Body of pancreas (tissue), 4 donors: ENCODE results near the gene FGF14. TPM values are rescaled to one million over a fixed set of nuclear protein-coding genes. Genes with fewer than 3 reads are reported as not detected.

Experiments used
- ATAC-seq: fragments of 150-250 bp; one replicate; pipeline ENCODE4 v1.9.1; 2016
- DNase-seq, 4 donors: peaks; one replicate each; pipeline ENCODE4 v3.0.0-alpha.2; 2019
- H3K27ac ChIP-seq, 4 donors: fragments of 200-600 bp; sonication (generic); 1 replicate in 3 of 4; 2 replicates in 1 of 4; pipeline versions ENCODE4 v1.5.1 to v1.6.1; 2016 to 2019; ENCODE audit warnings: mild to moderate bottlenecking in 1 of 4, mixed read lengths in 1 of 4, moderate library complexity in 1 of 4
- H3K27me3 ChIP-seq, 2 donors: fragments of 200-600 bp; sonication (generic); one replicate each; pipeline ENCODE4 v1.6.0; 2016; ENCODE audit warnings: mild to moderate bottlenecking in 1 of 2
- H3K36me3 ChIP-seq, 2 donors: fragments of 200-600 bp; sonication (generic); replicated peaks in 1 of 2; 2 replicates each; pipeline ENCODE4 v1.5.1; 2016; ENCODE audit warnings: low read depth in 2 of 2; ENCODE audit not compliant: insufficient read depth in 1 of 2
- H3K4me1 ChIP-seq: fragments of 200-600 bp; sonication (generic); one replicate; pipeline ENCODE4 v1.6.0; 2016
- H3K4me3 ChIP-seq, 2 donors: fragments of 200-600 bp; sonication (generic); 1 replicate in 1 of 2; 2 replicates in 1 of 2; pipeline ENCODE4 v1.5.1; 2016 to 2019
- H3K9me3 ChIP-seq, 3 donors: fragments of 200-600 bp; sonication (generic); 1 replicate in 2 of 3; 2 replicates in 1 of 3; pipeline ENCODE4 v1.5.1; 2016
- CTCF ChIP-seq, 7 experiments: fragments of 450-650 bp in 4 of 7; fragments of 200-600 bp in 3 of 7; sonication (generic) in 3 of 7; IDR thresholded peaks; one replicate each; pipeline ENCODE4 v1.5.1; 2016 to 2019; ENCODE audit warnings: antibody characterized with exemption in 7 of 7
- POLR2A ChIP-seq, 3 donors: fragments of 450-650 bp; IDR thresholded peaks; one replicate each; pipeline ENCODE4 v1.6.1; 2016; ENCODE audit warnings: antibody characterized with exemption in 3 of 3, mild to moderate bottlenecking in 2 of 3
- WGBS, 2 donors: methylation state at CpG; one replicate each; pipeline ENCODE4 v1.1.5; 2017; 5-methylcytosine and 5-hydroxymethylcytosine counted together
- intact Hi-C: fragments of 100-400 bp; cut with DNase I; formaldehyde crosslinking; loops from one replicate; pipeline ENCODE4 v1.15.1; 2023
- total RNA-seq, 2 donors: library from RNA; depleted of rRNA; stranded (reverse); fragments of >200 nt; gene quantifications; one replicate each; pipeline ENCODE4 v1.1.0, GENCODE V29; 2016

Gene FGF14
- total RNA-seq, 2 donors from 2014 or later = under 0.01 to 0.52 TPM

- DNase-seq = peak in 2 of 4 donors; percentile 16 to 17
- peaks cover 8% of the 10 kb centered on the region for H3K4me1 ChIP-seq
- intact Hi-C loops = no loop called here
- no peaks in the 10 kb centered on the region for H3K36me3 ChIP-seq
- no peak for ATAC-seq
- H3K27ac ChIP-seq = no peak overlapping the region
- H3K27me3 ChIP-seq = peaks cover 0 to 5% of the 10 kb centered on the region in 2 donors
- TF ChIP-seq POLR2A (IDR thresholded peaks at IDR 0.05) = no peak
- TF ChIP-seq CTCF (IDR thresholded peaks at IDR 0.05) = no peak
- H3K9me3 ChIP-seq = no peaks in the 10 kb centered on the region
- WGBS, 2 donors = 0 to 1% methylated on average over 12 to 15 of the region's 16 CpGs
- no peak overlapping the region for H3K4me3 ChIP-seq
Observed at GRCh38 chr13:101917475-101917810, 484.4 kb downstream of the FGF14 start.

GRCh38 chr13:101916775-101917474 lies 484.9 kb downstream of the FGF14 start:
- Histone ChIP-seq H3K27me3 (peaks cover 0 to 5% of the 10 kb centered on the region in 2 donors), H3K36me3 (no peaks in the 10 kb centered on the region), H3K27ac (no peak overlapping the region), H3K4me3 (no peak overlapping the region), H3K9me3 (no peaks in the 10 kb centered on the region), H3K4me1 (peaks cover 8% of the 10 kb centered on the region)
- TF ChIP-seq POLR2A (IDR thresholded peaks at IDR 0.05) (no peak), CTCF (IDR thresholded peaks at IDR 0.05) (no peak)
- WGBS, 2 donors = 0 to 1% methylated on average over 23 to 70 of the region's 73 CpGs
- DNase-seq = no peak
- no peak for ATAC-seq
- intact Hi-C loops = no loop called here

GRCh38 chr13:101916108-101916774 lies 485.6 kb downstream of the FGF14 start:
- TF ChIP-seq POLR2A (IDR thresholded peaks at IDR 0.05) (no peak), CTCF (IDR thresholded peaks at IDR 0.05) (no peak)
- peak in 3 of 4 donors; percentile 17 to 42 (median 30) for DNase-seq
- peaks cover 8% of the 10 kb centered on the region for H3K4me1 ChIP-seq
- intact Hi-C loops = no loop called here
- no peaks in the 10 kb centered on the region for H3K36me3 ChIP-seq
- H3K27me3 ChIP-seq = peaks cover 0 to 5% of the 10 kb centered on the region in 2 donors
- H3K4me3 ChIP-seq = no peak overlapping the region
- H3K27ac ChIP-seq = no peak overlapping the region
- WGBS, 2 donors = 1% methylated on average over 62 of the region's 62 CpGs; no CpG with 5 or more reads in 1 of the 2 donors
- ATAC-seq = no peak
- no peaks in the 10 kb centered on the region for H3K9me3 ChIP-seq

- Histone ChIP-seq H3K4me1 (peaks cover 8% of the 10 kb centered on the region), H3K9me3 (no peaks in the 10 kb centered on the region), H3K27ac (no peak overlapping the region), H3K4me3 (no peak overlapping the region), H3K36me3 (no peaks in the 10 kb centered on the region), H3K27me3 (peaks cover 0 to 5% of the 10 kb centered on the region in 2 donors)
- WGBS, 2 donors = 6% methylated on average over 12 to 13 of the region's 13 CpGs
- DNase-seq = no peak
- TF ChIP-seq CTCF (IDR thresholded peaks at IDR 0.05) = no peak
- TF ChIP-seq POLR2A (IDR thresholded peaks at IDR 0.05) = no peak
- intact Hi-C loops = no loop called here
- ATAC-seq = no peak
Observed at GRCh38 chr13:101915755-101916107, 486.1 kb downstream of the FGF14 start.
